Measurements from ENCODE around the gene PRAMEF8. TPM values are rescaled to one million over a fixed set of nuclear protein-coding genes. Genes with fewer than 3 reads are reported as not detected.
"Not testable (repeated sequence)": the region's sequence is repeated elsewhere in the genome, so short reads cannot be mapped to it uniquely, and the experiment has no call there.

PRAMEF8 gene
- polyA plus RNA-seq (ENCODE audit: insufficient read length in 3 of 3) = not detected
- long read RNA-seq, donor 1 = 0 reads
- long read RNA-seq, donor 2 = 0 reads
- long read RNA-seq, donor 3 = 0 reads
- long read RNA-seq, donor 4 = 0 reads
- long read RNA-seq, donor 5 = 0 reads
- long read RNA-seq, donor 6 = 0 reads
- long read RNA-seq, donor 7 = 0 reads
- long read RNA-seq, donor 8 = 0 reads
- long read RNA-seq, donor 9 = 0 reads
- long read RNA-seq, donor 10 = 0 reads
- long read RNA-seq, donor 11 = 0 reads
- long read RNA-seq, donor 12 = 0 reads
- long read RNA-seq, donor 13 = 0 reads
- long read RNA-seq, donor 14 = 0 reads
- long read RNA-seq, donor 15 = 0 reads
- long read RNA-seq, donor 16 = 0 reads

DNA sequence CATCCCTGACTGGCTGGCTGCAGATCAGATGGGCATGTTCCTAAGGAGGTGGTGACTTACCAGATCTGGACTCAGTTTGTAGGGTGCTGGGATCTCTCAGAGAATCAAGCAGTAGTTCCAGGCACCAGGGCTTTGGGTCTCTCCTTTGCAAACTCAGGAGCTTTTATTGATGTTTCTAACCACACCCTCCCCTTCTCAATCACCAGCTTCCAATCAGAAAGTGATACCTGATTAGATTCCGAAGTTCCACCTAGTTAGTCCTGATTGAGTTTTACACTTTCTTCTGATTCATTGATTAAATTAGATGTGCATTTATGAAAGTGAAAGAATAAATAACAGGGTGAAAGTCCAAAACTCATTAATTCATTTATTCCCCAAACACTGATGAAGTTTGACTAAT is at the start of gene PRAMEF8:
TSS of gene PRAMEF8 (minus strand) at position 101 of the 400 bp plus-strand sequence. CDS start 1,046 bp downstream, outside the sequence.
- DNase-seq = not testable (repeated sequence)

DNA sequence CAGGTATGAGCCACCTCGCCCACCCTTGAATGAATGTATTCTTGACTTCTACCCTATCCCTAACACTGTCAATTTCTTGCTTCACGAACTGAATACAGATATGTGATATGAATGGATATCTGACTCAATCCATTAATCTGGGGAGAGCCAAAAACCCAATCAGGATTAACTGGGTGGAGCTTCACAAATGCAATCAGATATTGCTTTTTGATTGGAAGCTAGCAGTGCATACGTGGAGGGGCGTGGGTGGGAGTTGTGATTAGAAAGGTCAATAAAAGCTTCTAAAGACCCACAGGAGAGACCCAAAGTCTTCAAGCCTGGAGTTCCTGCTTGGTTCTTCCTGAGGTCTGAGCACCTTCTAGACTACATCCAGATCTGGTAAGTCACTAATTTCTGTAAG is 30.3 kb upstream of the PRAMEF8 start, which contains the start of gene PRAMEF15:
TSS of gene PRAMEF15 (plus strand) at position 301 of the 400 bp plus-strand sequence. CDS start 2,827 bp downstream, outside the sequence.
- DNase-seq = not testable (repeated sequence)

DNA sequence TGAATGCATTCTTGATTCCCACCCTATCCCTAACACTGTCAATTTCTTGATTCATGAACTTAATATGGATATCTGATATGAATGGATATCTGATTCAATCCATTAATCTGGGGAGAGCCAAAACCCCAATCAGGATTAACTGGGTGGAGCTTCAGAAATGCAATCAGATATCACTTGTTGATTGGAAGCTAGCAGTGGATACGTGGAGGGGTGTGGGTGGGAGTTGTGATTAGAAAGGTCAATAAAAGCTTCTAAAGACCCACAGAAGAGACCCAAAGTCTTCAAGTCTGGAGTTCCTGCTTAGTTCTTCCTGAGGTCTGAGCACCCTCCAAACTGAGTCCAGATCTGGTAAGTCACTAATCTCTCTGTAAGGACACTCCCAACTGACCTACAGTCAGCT is 18.3 kb upstream of the PRAMEF8 start, which contains the start of gene PRAMEF33:
TSS of gene PRAMEF33 (plus strand) at position 301 of the 400 bp plus-strand sequence. CDS start 2,416 bp downstream, outside the sequence.
- not testable (repeated sequence) for DNase-seq

DNA sequence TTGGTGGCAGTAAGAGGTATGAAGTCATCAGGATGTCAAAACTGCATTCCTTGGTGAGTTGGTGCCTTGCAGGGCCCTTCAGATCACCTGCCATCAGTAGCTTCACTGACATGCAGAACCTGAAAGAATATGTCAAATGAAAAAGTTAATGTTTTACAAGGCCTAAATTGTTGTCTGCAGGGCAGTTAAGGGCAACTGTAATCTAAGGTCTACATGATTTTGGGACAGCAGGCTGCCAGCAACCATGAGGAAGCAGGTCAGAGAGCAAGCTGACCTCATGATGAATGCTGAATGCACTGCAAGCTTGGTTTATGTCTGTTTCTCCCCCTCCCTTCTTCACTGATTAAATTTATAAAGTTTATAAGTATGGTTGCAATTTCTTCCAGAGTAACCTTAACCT is 17.3 kb upstream of the PRAMEF8 start:
- not testable (repeated sequence) for DNase-seq

DNA sequence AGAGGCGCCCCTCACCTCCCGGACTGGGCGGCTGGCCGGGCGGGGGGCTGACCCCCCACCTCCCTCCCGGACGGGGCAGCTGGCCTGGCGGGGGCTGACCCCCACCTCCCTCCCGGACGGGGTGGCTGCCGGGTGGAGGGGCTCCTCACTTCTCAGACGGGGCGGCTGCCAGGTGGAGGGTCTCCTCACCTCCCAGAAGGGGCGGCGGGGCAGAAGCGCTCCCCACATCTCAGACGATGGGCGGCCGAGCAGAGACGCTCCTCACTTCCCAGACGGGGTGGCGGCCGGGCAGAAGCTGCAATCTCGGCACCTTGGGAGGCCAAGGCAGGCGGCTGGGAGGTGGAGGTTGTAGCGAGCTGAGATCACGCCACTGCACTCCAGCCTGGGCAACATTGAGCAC is 13.8 kb upstream of the PRAMEF8 start:
- DNase-seq = not testable (repeated sequence)

DNA sequence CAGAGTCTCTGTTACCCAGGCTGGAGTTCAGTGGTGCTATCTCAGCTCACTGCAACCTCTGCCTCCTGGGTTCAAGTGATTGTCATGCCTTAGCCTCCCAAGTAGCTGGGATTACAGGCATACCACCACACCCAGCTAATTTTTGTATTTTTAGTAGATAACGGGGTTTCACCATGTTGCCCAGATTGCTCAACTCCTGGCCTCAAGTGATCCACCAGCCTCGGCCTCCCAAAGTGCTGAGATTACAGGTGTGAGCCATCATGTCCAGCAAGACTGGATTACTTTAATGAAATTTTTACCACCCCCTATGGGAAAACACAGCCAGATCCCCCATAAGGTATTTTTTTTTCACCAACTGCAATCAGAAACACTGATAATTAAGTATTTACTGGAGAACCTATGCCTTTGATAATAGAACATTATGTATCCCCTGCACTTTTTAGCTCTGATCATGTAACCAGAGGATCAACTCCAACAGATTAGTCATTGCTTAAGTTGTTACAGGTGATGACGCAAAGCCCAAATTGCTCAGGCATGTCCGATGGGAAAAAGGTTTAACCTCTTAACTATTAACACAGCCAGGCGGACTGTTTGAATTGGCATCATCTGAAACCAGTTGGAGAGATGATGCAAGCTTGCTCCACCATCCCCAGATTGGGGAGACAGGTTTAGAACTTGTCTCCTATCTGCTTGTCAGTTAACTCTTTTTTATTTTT is 12.4 kb upstream of the PRAMEF8 start:
- not testable (repeated sequence) for DNase-seq

DNA sequence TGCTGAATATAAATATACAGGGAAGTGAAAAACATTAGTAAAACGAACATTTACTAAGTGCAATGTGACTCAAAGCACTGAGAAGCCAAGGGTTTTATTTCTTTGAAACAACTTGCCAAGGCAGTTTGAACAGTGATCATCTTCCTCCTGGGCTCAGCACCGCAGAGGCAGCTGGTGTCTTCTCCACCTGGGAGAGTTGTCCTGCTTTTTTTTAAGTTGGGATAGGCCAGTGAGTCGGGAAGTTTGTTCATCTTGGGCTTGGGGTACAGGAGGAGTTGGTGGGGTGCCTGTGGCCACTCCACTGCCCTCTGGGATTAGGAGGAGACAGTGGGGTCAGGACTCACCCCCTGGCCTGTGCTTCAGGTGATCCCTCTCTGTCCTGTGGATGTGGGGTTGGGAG is 4.1 kb upstream of the PRAMEF8 start:
- DNase-seq = not testable (repeated sequence)

DNA sequence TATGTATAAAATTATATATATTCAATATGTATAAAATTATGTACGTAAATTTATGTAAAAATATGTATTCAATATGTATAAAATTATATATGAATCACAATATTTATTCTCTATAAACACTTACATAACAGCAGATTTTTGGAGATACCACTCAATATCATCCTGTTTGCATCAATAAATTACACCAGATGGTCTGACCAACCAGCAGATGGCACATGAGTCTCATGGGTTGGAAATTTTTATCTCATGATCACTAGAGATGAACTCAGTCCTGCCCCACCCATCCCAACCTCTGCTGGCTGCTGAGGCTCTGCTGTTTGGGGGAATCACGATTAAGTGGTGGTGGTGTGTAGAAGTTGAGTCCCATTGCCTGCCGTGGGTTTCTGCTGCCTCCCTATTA is 5.3 kb downstream of the PRAMEF8 start:
- not testable (repeated sequence) for DNase-seq

DNA sequence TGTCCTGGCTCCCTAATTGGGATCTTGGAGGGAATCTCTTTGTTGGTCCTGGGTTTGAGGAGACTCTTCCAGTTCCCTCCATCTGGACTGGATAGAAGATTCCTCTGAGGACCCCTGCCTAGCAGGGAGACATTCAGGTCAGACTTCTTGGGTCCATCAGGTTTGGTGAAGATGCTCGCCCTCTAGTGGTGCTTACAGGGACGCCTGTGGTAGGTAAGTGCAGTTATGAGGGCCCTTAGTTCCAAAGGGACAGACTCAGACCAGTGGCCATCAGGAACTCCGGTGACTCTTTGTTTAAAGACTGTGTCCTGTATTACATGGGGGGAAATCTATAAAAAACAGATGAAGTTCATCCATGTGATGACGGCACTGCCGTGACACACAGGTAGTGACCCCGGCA is 7.9 kb downstream of the PRAMEF8 start:
- DNase-seq = not testable (repeated sequence)

DNA sequence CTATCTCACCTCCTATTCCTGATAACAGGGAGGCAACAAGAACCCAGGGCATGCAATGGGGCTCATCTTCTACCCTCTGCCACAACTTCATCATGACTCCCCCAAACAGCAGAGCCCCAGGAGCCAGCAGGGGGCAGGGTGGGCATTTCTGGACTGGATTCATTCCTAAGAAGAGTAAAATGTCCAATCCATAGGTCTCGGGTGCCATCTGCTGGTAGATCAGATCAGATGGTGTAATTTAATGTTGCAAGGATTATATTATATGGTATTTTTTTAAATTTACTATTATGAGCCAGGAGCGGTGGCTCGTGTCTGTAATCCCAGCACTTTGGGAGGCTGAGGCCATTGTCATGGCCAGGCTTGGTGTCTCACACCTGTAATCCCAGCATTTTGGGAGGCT is 19.8 kb downstream of the PRAMEF8 start:
- DNase-seq = not testable (repeated sequence)

DNA sequence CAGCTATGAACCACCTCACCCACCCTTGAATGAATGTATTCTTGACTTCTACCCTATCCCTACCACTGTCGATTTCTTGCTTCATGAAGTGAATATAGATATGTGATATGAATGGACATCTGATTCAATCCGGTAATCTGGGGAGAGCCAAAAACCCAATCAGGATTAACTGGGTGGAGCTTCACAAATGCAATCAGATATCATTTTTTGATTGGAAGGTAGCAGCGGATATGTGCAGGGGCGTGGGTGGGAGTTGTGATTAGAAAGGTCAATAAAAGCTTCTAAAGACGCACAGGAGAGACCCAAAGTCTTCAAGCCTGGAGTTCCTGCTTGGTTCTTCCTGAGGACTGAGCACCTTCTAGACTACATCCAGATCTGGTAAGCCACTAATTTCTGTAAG is 31.0 kb downstream of the PRAMEF8 start, which contains the start of gene PRAMEF5:
TSS of gene PRAMEF5 (plus strand) at position 301 of the 400 bp plus-strand sequence. CDS start 5,071 bp downstream, outside the sequence.
- DNase-seq = not testable (repeated sequence)

DNA sequence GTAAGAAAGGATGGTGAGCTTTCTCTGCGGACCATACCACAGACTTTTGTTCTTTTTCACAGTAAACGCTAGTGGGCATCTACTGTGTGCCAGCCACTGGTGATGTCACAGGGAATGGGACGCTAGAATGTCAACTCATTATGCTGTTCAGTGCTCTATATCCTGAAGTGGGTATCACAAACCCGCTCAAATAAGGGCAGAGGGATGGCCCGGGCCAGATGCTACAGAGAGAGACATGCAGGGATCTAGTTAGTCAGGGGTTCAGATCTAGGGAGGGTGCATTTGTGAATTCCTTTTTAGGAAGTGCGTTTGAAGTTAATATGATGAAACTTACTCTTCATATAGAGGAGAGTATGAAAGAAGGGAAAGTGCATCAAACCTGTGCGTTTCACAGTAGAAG is 37.8 kb downstream of the PRAMEF8 start:
- DNase-seq = not testable (repeated sequence)

DNA sequence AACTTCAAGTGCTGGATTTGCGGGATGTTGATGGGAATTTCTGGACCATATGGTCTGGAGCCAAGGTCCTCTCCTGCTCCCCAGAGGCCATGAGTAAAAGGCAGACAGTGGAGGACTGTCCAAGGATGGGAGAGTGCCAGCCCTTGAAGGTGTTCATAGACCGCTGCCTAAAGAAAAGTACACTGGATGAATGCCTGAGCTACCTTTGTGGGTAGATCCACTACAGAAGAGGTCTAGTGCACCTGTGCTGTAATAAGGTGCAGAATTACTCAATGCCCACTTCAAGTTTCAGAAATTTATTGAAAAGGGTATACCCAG is 38.4 kb downstream of the PRAMEF8 start:
- DNase-seq = not testable (repeated sequence)

DNA sequence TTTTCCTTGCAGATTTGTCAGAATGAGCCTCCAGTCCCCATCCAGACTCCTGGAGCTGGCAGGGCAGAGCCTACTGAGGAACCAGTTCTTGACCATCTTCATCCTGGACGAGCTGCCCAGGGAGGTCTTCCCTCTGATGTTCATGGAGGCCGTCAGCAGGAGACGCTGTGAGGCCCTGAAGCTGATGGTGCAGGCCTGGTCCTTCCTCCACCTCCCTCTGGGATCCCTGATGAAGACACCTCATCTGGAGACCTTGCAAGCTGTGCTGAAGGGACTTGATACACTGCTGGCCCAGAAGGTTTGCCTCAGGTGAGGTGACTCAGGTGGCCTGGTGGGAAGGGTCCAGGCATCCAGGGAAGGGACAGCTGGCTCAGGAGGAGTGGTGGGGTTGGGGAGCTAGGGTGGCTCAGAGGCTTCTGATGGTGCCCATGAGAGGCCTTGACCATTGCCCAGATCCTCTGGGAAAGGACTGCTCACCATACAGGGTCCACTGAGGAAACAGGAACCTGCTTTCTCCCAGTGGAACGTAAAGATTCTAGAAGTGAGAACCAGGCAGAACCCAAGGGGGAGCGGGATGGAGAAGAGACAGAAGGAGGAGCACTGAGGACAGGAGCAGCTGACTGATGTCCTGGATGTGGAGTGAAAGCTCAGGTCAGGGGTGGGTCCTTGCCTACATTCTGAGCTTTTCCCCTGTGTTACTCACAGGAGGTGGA is 38.9 kb downstream of the PRAMEF8 start:
- DNase-seq = not testable (repeated sequence)

DNA sequence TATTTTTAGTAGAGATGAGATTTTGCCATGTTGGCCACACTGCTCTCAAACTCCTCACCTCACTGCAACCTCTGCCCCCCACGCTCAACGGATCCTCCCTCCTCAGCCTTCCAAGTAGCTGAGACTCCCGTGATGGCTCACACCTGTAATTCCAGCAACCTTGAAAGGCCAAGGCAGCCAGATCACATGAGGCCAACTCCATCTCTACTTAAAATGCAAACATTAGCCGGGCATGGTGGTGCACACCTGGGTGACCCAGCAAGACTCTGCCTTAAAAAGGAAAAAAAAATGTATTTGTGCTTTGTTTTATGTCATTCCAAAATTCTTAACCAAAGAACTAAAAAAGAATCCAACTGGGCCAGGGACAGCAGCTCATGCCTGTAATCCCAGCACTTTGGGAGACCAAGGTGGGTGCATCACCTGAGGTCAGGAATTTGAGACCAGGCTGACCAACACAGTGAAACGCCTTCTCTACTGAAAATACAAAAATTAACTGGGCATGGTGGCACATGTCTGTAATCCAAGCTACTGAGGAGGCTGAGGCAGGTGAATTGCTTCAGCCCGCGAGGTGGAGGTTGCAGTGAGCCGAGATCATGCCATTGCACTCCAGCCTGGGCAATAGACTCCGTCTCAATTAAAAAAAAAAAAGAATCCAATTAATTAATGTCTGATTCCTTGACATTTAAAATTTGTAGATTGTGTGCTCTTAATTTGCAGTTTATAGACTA is 41.2 kb downstream of the PRAMEF8 start:
- DNase-seq = not testable (repeated sequence)

DNA sequence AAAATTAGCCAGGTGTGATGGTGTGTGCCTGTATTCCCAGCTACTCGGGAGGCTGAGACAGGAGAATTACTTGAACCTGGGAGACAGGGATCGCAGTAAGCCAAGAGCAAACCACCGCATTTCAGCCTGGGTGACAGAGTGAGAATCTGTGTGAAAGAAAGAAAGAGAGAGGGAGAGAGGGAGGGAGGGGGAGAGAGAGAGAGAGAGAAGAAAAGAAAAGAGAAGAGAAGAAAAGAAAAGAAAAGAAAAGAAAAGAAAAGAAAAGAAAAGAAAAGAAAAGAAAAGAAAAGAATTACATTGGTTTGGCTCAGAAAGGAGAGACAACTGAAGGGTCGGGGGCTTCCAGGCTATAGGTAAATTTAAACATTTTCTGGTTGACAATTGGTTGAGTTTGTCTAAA is 45.3 kb downstream of the PRAMEF8 start:
- not testable (repeated sequence) for DNase-seq

DNA sequence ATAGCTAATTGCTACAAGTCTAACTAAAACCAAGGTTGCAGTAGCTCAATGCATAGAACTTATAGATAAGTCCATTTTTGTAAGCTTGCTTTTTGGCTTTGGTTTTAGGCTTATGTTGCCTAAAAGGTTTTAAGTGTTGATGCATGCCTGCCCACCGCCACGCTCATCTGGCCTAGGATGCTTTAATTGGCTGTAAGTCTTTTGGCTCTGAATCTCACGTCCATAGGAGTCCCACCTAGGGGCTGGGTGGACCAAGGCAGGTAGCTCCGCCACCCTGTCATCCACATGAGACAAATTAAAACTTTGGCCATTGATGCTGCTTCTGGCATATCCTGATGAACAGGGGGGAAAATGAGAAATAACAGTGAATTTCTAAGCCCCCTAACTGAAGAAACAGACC is 47.4 kb downstream of the PRAMEF8 start:
- not testable (repeated sequence) for DNase-seq

DNA sequence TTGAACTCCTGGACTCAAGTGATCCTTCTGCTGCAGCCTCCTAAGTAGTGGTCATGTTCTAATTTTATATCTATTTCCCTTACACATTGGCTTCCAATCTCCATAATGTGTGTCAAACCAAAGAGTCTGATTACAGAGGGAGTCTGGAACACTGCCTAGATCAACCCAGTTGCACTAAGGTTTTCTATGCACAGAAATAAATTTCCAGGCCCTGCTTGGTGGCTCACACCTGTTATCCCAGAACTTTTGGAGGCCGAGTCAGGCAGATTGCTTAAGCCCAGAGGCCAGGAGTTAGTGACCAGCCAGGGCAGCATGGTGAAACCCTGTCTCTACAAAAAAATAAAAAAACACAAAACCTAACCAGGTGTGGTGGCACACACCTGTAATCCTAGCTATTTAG is 50.9 kb downstream of the PRAMEF8 start:
- not testable (repeated sequence) for DNase-seq

DNA sequence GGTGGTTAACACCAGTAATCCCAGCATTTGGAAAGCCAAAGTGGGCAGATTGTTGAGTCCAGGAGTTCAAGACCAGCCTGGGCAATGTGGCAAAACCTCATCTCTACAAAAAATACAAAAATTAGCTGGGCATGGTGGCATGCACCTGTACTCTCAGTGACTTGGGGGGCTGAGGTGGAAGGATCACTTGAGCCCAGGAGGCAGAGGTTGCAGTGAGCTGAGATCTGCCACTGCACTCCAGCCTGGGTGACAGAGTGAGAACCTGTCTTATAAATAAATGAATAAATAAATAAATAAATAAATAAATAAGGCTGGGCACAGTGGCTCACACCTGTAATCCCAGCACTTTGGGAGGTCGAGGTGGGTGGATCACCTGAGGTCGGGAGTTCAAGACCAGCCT is 52.9 kb downstream of the PRAMEF8 start:
- DNase-seq = not testable (repeated sequence)
